Suprapubic skin (tissue), 4 donors: ENCODE data around the gene EYS.

Experiments
- EP300 ChIP-seq: sonication (generic); formaldehyde crosslinking; IDR thresholded peaks from one replicate; pipeline ENCODE4 v1.6.1; 2017; ENCODE audit warnings: antibody characterized with exemption
- POLR2AphosphoS5 ChIP-seq, 3 donors: sonication (generic); formaldehyde crosslinking; IDR thresholded peaks; one replicate each; pipeline ENCODE4 v1.6.1; 2017; ENCODE audit warnings: antibody characterized with exemption in 3 of 3
- TF ChIP-seq, protein P1 (sequence below), 2 donors: fragments of 200-600 bp in 1 of 2; fragments of 450-650 bp in 1 of 2; sonication (generic) in 1 of 2; IDR thresholded peaks; one replicate each; pipeline ENCODE4 v1.5.1; 2016 to 2019; ENCODE audit warnings: antibody characterized with exemption in 2 of 2, mild to moderate bottlenecking in 1 of 2, moderate library complexity in 1 of 2

DNA sequence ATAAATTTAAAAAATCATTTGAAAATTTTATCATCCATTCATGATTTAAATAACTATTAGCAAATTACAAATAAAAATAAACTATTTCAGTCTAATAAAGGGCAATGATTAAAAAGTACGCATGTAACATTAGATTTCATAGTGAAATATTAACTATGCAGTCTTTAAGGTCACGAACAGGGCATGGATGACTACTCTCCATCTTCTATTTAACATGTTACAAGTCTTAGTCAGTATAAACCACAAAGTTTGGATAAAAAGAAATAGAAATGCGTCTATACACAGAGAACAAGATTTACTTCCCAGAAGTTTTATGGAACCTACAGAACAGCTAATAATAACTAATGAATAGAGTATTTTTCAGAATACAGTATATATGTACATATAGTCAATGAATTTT is 1016.0 kb downstream of the EYS start:
- TF ChIP-seq, protein P1, sequence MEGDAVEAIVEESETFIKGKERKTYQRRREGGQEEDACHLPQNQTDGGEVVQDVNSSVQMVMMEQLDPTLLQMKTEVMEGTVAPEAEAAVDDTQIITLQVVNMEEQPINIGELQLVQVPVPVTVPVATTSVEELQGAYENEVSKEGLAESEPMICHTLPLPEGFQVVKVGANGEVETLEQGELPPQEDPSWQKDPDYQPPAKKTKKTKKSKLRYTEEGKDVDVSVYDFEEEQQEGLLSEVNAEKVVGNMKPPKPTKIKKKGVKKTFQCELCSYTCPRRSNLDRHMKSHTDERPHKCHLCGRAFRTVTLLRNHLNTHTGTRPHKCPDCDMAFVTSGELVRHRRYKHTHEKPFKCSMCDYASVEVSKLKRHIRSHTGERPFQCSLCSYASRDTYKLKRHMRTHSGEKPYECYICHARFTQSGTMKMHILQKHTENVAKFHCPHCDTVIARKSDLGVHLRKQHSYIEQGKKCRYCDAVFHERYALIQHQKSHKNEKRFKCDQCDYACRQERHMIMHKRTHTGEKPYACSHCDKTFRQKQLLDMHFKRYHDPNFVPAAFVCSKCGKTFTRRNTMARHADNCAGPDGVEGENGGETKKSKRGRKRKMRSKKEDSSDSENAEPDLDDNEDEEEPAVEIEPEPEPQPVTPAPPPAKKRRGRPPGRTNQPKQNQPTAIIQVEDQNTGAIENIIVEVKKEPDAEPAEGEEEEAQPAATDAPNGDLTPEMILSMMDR (IDR thresholded peaks at IDR 0.05): no peak
- no peak for TF ChIP-seq POLR2AphosphoS5 (IDR thresholded peaks at IDR 0.05)
- TF ChIP-seq EP300: no peak
